CD4-positive, alpha-beta T cell treated with Interleukin-6 at 100 ng/mL for 8 hours (primary cell): ENCODE results near the gene ZNF738.
"Not testable (repeated sequence)": the region's sequence is repeated elsewhere in the genome, so short reads cannot be mapped to it uniquely, and the experiment has no call there.

Experiments
- DNase-seq: peaks from one replicate; pipeline ENCODE4 v3.0.0-alpha.2; 2020; ENCODE audit warnings: mixed read lengths, low spot score

The ZNF738 gene

GRCh38 chr19:21358768-21359451 lies at the start of gene ZNF738:
Gene ZNF738, plus strand, starts transcription at chr19:21359000. Its CDS starts 141 bp downstream, at chr19:21359141.
- peak; percentile 84 for DNase-seq

GRCh38 chr19:21312807-21313206 lies 46.0 kb upstream of the ZNF738 start:
- DNase-seq: not testable (repeated sequence)

GRCh38 chr19:21314676-21315075 lies 44.1 kb upstream of the ZNF738 start:
- no peak for DNase-seq

- no peak for DNase-seq
Observed at GRCh38 chr19:21317821-21318220, 41.0 kb upstream of the ZNF738 start.

- DNase-seq: no peak
Observed at GRCh38 chr19:21321134-21321533, 37.7 kb upstream of the ZNF738 start.

GRCh38 chr19:21321996-21322395 lies 36.8 kb upstream of the ZNF738 start:
- DNase-seq: no peak

- DNase-seq: no peak
Observed at GRCh38 chr19:21322528-21322927, 36.3 kb upstream of the ZNF738 start.

- DNase-seq: no peak
Observed at GRCh38 chr19:21323000-21323399, 35.8 kb upstream of the ZNF738 start.

GRCh38 chr19:21326169-21326568 lies 32.6 kb upstream of the ZNF738 start:
- no peak for DNase-seq

GRCh38 chr19:21328406-21328805 lies 30.4 kb upstream of the ZNF738 start:
- DNase-seq: no peak

GRCh38 chr19:21328885-21329605 lies 29.8 kb upstream of the ZNF738 start, which contains the start of gene ZNF708:
Gene ZNF708, minus strand, starts transcription at chr19:21329410. Its CDS starts 198 bp downstream, at chr19:21329212.
- DNase-seq: peak; percentile 83

- no peak for DNase-seq
Observed at GRCh38 chr19:21335721-21336120, 23.1 kb upstream of the ZNF738 start.

GRCh38 chr19:21344841-21345240 lies 14.0 kb upstream of the ZNF738 start:
- not testable (repeated sequence) for DNase-seq

GRCh38 chr19:21352830-21353229 lies 6.0 kb upstream of the ZNF738 start:
- DNase-seq: no peak

GRCh38 chr19:21362291-21362690 lies 3.5 kb downstream of the ZNF738 start:
- DNase-seq: no peak

GRCh38 chr19:21383980-21384582 lies 25.3 kb downstream of the ZNF738 start:
- DNase-seq: no peak

GRCh38 chr19:21396121-21396520 lies 37.3 kb downstream of the ZNF738 start:
- no peak for DNase-seq

GRCh38 chr19:21396893-21397572 lies 38.2 kb downstream of the ZNF738 start, which contains the start of gene ZNF493:
Gene ZNF493, plus strand, starts transcription at chr19:21397133. Its CDS starts 105 bp downstream, at chr19:21397238.
- peak; percentile 93 for DNase-seq

- no peak for DNase-seq
Observed at GRCh38 chr19:21398851-21399250, 40.1 kb downstream of the ZNF738 start.

GRCh38 chr19:21402303-21402985 lies 43.6 kb downstream of the ZNF738 start:
- DNase-seq: no peak

- no peak for DNase-seq
Observed at GRCh38 chr19:21410166-21410565, 51.4 kb downstream of the ZNF738 start.

- no peak for DNase-seq
Observed at GRCh38 chr19:21422244-21422643, 63.4 kb downstream of the ZNF738 start.
